ENCODE data around the gene ARMC9.

The ARMC9 gene

DNA sequence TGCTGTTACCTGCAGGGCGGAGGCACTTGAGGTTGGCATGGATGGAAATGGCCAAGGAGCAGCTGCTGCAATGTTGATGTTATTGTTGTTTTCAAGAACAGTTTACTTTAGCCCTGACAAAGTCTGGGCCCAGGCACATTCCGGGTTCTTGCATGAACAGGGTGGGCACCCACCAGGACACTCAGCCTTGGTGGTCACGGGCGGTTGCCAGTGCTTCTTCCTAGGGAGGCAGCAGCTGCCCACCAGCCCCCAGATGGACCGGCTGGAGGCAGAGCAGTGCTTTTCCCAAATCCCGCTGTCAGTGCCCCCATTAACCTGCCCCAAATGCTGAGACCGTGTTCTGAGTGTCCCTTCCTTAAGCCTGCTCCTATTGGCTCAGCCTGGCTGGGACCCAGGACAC lies 158.6 kb downstream of the ARMC9 start:
- Histone ChIP-seq H3K36me3 (ENCODE audit: control insufficient read depth, insufficient read depth, low read length) (no peaks in the 10 kb centered on the region), H3K4me3 (replicated peaks; ENCODE audit: low read depth, low read length) (no peak overlapping the region), H3K27me3 (replicated peaks; ENCODE audit: control insufficient read depth, insufficient read depth, low read length) (no peaks in the 10 kb centered on the region)
- DNase-seq (ENCODE audit: extremely low read depth, insufficient read length), result no peak
- TF ChIP-seq, protein P1, sequence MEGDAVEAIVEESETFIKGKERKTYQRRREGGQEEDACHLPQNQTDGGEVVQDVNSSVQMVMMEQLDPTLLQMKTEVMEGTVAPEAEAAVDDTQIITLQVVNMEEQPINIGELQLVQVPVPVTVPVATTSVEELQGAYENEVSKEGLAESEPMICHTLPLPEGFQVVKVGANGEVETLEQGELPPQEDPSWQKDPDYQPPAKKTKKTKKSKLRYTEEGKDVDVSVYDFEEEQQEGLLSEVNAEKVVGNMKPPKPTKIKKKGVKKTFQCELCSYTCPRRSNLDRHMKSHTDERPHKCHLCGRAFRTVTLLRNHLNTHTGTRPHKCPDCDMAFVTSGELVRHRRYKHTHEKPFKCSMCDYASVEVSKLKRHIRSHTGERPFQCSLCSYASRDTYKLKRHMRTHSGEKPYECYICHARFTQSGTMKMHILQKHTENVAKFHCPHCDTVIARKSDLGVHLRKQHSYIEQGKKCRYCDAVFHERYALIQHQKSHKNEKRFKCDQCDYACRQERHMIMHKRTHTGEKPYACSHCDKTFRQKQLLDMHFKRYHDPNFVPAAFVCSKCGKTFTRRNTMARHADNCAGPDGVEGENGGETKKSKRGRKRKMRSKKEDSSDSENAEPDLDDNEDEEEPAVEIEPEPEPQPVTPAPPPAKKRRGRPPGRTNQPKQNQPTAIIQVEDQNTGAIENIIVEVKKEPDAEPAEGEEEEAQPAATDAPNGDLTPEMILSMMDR (IDR thresholded peaks at IDR 0.05; ENCODE audit: insufficient read depth, low read length, poor library complexity, severe bottlenecking), result no peak

DNA sequence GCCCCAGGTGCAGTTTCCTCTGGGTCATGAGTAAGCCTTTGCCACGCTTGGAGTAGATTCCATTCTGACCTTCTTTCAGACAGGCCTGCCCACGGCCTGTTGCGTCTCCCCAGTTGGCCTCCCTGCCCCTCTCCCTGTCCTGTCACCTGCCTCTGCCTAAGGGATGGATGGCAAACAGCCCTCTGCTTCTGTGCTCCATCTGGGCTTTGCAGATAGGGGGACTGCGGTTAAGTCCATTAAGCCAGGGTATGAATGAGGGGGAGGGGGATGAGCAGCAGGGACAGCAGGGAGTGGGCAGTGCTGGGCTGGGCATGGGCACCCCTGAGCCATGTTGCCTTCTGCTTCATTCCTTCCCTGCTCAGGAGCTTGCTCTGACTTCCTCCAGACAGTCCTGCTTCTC lies 159.5 kb downstream of the ARMC9 start:
- no peak for DNase-seq (ENCODE audit: extremely low read depth, insufficient read length)
- TF ChIP-seq, protein P1 (IDR thresholded peaks at IDR 0.05; ENCODE audit: insufficient read depth, low read length, poor library complexity, severe bottlenecking), result no peak
- Histone ChIP-seq H3K4me3 (replicated peaks; ENCODE audit: low read depth, low read length) (no peak overlapping the region), H3K36me3 (ENCODE audit: control insufficient read depth, insufficient read depth, low read length) (no peaks in the 10 kb centered on the region), H3K27me3 (replicated peaks; ENCODE audit: control insufficient read depth, insufficient read depth, low read length) (no peaks in the 10 kb centered on the region)

DNA sequence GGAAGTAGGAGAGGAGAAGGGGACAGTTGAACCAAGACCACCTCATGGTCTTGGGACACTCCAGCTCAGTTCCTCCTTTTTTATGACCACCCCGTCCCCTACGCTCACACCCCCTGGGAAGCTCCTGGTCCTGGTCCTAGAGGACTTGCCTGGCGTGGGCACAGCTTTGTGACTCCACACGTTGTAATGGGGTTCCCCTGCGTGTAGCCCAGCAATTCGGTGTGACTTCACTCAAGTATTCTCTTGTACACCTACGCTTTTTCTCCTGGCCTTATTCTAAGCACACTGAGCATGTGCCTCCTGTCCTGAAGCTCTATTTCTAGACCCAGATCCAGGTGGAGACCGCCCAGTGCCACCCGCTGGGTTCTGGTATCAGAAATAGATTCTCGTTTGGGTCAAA lies 161.0 kb downstream of the ARMC9 start:
- Histone ChIP-seq H3K36me3 (ENCODE audit: control insufficient read depth, insufficient read depth, low read length) (no peaks in the 10 kb centered on the region), H3K27me3 (replicated peaks; ENCODE audit: control insufficient read depth, insufficient read depth, low read length) (no peaks in the 10 kb centered on the region), H3K4me3 (replicated peaks; ENCODE audit: low read depth, low read length) (no peak overlapping the region)
- TF ChIP-seq, protein P1 (IDR thresholded peaks at IDR 0.05; ENCODE audit: insufficient read depth, low read length, poor library complexity, severe bottlenecking), result no peak
- DNase-seq (ENCODE audit: extremely low read depth, insufficient read length), result no peak

DNA sequence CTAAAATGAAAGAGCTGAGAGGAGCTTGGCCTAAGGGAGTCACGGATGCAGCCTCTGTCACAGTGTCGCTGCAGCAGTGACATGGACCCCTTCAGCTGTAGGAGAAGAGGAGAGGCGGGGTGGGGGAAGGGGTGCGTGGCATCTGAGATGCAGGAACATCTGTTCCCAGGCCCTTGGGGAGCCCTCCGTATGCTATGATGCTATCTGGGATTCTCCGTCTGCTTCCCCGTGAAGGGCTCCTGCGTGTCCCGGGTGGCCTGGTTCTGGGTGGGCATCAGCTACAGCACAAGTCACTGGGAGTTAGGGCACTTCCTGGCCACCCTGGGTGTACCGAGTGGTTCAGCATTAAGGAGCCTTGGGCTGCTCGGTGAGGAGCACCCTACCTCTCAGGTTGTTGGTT lies 161.5 kb downstream of the ARMC9 start:
- no peak overlapping the region for H3K4me3 ChIP-seq (replicated peaks; ENCODE audit: low read depth, low read length)
- TF ChIP-seq, protein P1 (IDR thresholded peaks at IDR 0.05; ENCODE audit: insufficient read depth, low read length, poor library complexity, severe bottlenecking), result no peak
- no peaks in the 10 kb centered on the region for H3K36me3 ChIP-seq (ENCODE audit: control insufficient read depth, insufficient read depth, low read length)
- DNase-seq (ENCODE audit: extremely low read depth, insufficient read length), result no peak
- no peaks in the 10 kb centered on the region for H3K27me3 ChIP-seq (replicated peaks; ENCODE audit: control insufficient read depth, insufficient read depth, low read length)

DNA sequence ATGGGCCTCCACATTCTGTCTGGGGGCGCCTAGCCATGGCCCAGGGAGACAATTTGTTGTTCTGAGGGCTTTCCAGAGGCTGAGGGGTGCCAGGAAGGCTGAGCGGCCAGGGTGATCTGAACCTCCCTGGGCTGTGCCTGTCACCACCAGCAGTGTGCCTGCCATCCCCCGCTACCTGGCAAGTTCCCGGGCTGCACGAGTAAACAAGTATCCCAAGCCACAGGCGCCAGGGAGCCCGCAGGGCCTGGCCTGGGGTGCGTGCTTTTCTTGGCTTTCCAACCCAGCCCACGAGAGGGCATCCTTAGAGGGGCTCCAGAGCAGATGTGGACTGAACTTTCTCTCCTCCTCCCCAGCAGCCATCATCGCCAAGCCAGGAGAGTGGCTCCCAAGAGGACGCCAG lies 162.0 kb downstream of the ARMC9 start:
- DNase-seq (ENCODE audit: extremely low read depth, insufficient read length), result no peak
- no peaks in the 10 kb centered on the region for H3K27me3 ChIP-seq (replicated peaks; ENCODE audit: control insufficient read depth, insufficient read depth, low read length)
- no peaks in the 10 kb centered on the region for H3K36me3 ChIP-seq (ENCODE audit: control insufficient read depth, insufficient read depth, low read length)
- H3K4me3 ChIP-seq (replicated peaks; ENCODE audit: low read depth, low read length), result no peak overlapping the region
- TF ChIP-seq, protein P1 (IDR thresholded peaks at IDR 0.05; ENCODE audit: insufficient read depth, low read length, poor library complexity, severe bottlenecking), result no peak

DNA sequence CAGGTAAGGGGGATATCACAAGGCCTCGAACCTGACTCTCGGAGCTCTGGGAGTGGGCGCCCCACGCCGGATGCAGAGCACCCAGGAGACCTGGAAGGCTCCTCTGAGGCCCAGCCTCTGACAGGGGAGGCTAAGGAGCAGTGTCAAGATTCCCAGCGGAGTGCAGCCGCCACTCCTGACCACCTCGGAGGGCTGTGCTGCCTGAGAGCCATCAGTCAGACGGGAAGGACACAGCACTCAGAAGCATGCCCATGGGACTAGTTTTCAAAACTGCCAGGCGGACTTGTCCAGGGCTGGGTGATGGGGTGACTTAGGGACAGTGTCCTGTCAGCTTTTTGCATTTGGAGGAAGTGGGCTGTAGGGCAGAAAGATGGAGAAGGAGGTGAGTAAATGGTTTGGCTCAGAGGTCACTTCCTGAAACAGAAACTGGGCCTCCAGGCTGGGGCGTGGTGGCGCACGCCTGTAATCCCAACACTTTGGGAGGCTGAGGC lies 162.5 kb downstream of the ARMC9 start:
- TF ChIP-seq, protein P1 (IDR thresholded peaks at IDR 0.05; ENCODE audit: insufficient read depth, low read length, poor library complexity, severe bottlenecking), result no peak
- H3K27me3 ChIP-seq (replicated peaks; ENCODE audit: control insufficient read depth, insufficient read depth, low read length), result no peaks in the 10 kb centered on the region
- H3K4me3 ChIP-seq (replicated peaks; ENCODE audit: low read depth, low read length), result no peak overlapping the region
- no peak for DNase-seq (ENCODE audit: extremely low read depth, insufficient read length)
- H3K36me3 ChIP-seq (ENCODE audit: control insufficient read depth, insufficient read depth, low read length), result no peaks in the 10 kb centered on the region

Data from GM06990 (cell line).